SK-N-SH (cell line): ENCODE measurements around the gene PCSK6. TPM values are rescaled to one million over a fixed set of nuclear protein-coding genes. Genes with fewer than 3 reads are reported as not detected.
A peak's percentile ranks its signal among the peaks of the same experiment; 100 is the strongest.

Experiments used
- CTCF ChIA-PET: fragments of 300-600, 350-600 bp; formaldehyde crosslinking; extraction: SDS; loops from one replicate; lab custom pipeline; 2021; lab: Yijun Ruan, JAX
- POLR2A ChIA-PET: fragments of 350-600 bp; sonication (Branson Sonifier 250); formaldehyde crosslinking; extraction: SDS; loops from one replicate; lab custom pipeline; 2020; ENCODE audit warnings: antibody characterized with exemption, inconsistent platforms; lab: Yijun Ruan, JAX
- DNase-seq: peaks from one replicate; pipeline ENCODE4 v3.0.0; 2012
- H2AFZ ChIP-seq: fragments of 200-600 bp; sonication (generic); 2 replicates; pipeline ENCODE4 v1.8.1; 2016; ENCODE audit warnings: antibody characterized with exemption, mild to moderate bottlenecking, low read depth
- H3F3A ChIP-seq: fragments of 200-600 bp; sonication (generic); replicated peaks from 2 replicates; pipeline ENCODE3; 2016; ENCODE audit warnings: antibody characterized with exemption, mild to moderate bottlenecking; ENCODE audit not compliant: insufficient read depth
- H3K27ac ChIP-seq, 2 experiments: fragments of 200-500 bp in 1 of 2; fragments of 200-600 bp in 1 of 2; sonication (Bioruptor generic) in 1 of 2; sonication (generic), shearing (Covaris generic) in 1 of 2; 2 replicates each; pipeline versions ENCODE4 v1.5.1 to v1.6.1; 2014 to 2016; ENCODE audit warnings: low read depth in 2 of 2, inconsistent platforms in 1 of 2, low read length in 1 of 2, mild to moderate bottlenecking in 1 of 2, mixed read lengths in 1 of 2
- H3K27me3 ChIP-seq: fragments of 200-600 bp; sonication (generic), shearing (Covaris generic); 2 replicates; pipeline ENCODE4 v1.6.1; 2016; ENCODE audit warnings: mixed run types; ENCODE audit not compliant: insufficient read depth
- H3K36me3 ChIP-seq, 2 experiments: fragments of 200-500 bp in 1 of 2; fragments of 200-600 bp in 1 of 2; sonication (Bioruptor generic) in 1 of 2; sonication (generic) in 1 of 2; replicated peaks in 1 of 2; 2 replicates each; pipeline versions ENCODE3 to v1.5.1; 2014 to 2016; ENCODE audit warnings: low read length in 1 of 2, mild to moderate bottlenecking in 1 of 2; ENCODE audit not compliant: insufficient read depth in 2 of 2, control insufficient read depth in 1 of 2
- H3K4me1 ChIP-seq, 2 experiments: fragments of 200-500 bp in 1 of 2; fragments of 200-600 bp in 1 of 2; sonication (Bioruptor generic) in 1 of 2; sonication (generic), shearing (Covaris generic) in 1 of 2; 2 replicates each; pipeline versions ENCODE4 v1.5.1 to v1.6.1; 2014 to 2016; ENCODE audit warnings: low read depth in 1 of 2, low read length in 1 of 2, mixed run types in 1 of 2; ENCODE audit not compliant: insufficient read depth in 2 of 2, control insufficient read depth in 1 of 2
- H3K4me2 ChIP-seq: fragments of 200-600 bp; sonication (generic), shearing (Covaris generic); 2 replicates; pipeline ENCODE4 v1.6.1; 2017; ENCODE audit warnings: mixed run types
- H3K4me3 ChIP-seq, 2 experiments: fragments of 200-500 bp in 1 of 2; fragments of 200-600 bp in 1 of 2; sonication (Bioruptor generic) in 1 of 2; sonication (generic), shearing (Covaris generic) in 1 of 2; 2 replicates each; pipeline versions ENCODE4 v1.5.1 to v1.8.1; 2014 to 2016; ENCODE audit warnings: low read depth in 2 of 2, inconsistent platforms in 1 of 2, low read length in 1 of 2, mild to moderate bottlenecking in 1 of 2, mixed read lengths in 1 of 2, moderate library complexity in 1 of 2
- H3K79me2 ChIP-seq: fragments of 200-600 bp; sonication (generic); 2 replicates; pipeline ENCODE4 v1.8.1; 2017; ENCODE audit warnings: mild to moderate bottlenecking; ENCODE audit not compliant: insufficient read depth
- H3K9ac ChIP-seq: fragments of 200-600 bp; sonication (generic); 2 replicates; pipeline ENCODE4 v1.6.1; 2017; ENCODE audit warnings: mixed run types
- H3K9me2 ChIP-seq: fragments of 200-600 bp; sonication (generic); 2 replicates; pipeline ENCODE4 v1.6.1; 2017; ENCODE audit warnings: mixed run types
- H3K9me3 ChIP-seq: fragments of 200-600 bp; sonication (generic); 2 replicates; pipeline ENCODE4 v1.6.1; 2017; ENCODE audit warnings: mixed run types, mild to moderate bottlenecking, moderate library complexity
- H4K20me1 ChIP-seq: fragments of 200-600 bp; sonication (generic); 2 replicates; pipeline ENCODE4 v1.6.1; 2017; ENCODE audit warnings: mild to moderate bottlenecking, mixed run types; ENCODE audit not compliant: insufficient read depth
- FOXJ3 ChIP-seq: sonication (generic); formaldehyde crosslinking; IDR thresholded peaks from 2 replicates; pipeline ENCODE4 v1.5.1; 2020; ENCODE audit warnings: mild to moderate bottlenecking, missing genetic modification reagents
- POLR2AphosphoS5 ChIP-seq: IDR thresholded peaks from 2 replicates; pipeline ENCODE4 v1.6.1; 2012; ENCODE audit warnings: low read depth, low read length
- RXRA ChIP-seq: IDR thresholded peaks from 2 replicates; pipeline ENCODE4 v1.4.0; 2012; ENCODE audit warnings: low read depth, mild to moderate bottlenecking, borderline replicate concordance
- TEAD4 ChIP-seq: IDR thresholded peaks from 2 replicates; pipeline ENCODE4 v1.4.0; 2012; ENCODE audit warnings: mild to moderate bottlenecking, borderline replicate concordance; ENCODE audit not compliant: insufficient read depth
- WGBS: methylation state at CpG from one replicate; pipeline ENCODE4 v1.1.6; 2017; ENCODE audit warnings: low lambda C conversion rate; 5-methylcytosine and 5-hydroxymethylcytosine counted together
- polyA plus RNA-seq, 3 experiments: library from polyadenylated mRNA; depleted of rRNA; stranded (reverse); fragments of >200 nt; gene quantifications; 2 replicates each; pipeline ENCODE4 v1.2.3, GENCODE V29; 2012
- TF ChIP-seq, protein P1 (sequence below): IDR thresholded peaks from 2 replicates; pipeline ENCODE4 v1.4.0; 2012; ENCODE audit warnings: low read depth, borderline replicate concordance
- TF ChIP-seq, protein P2 (sequence below): IDR thresholded peaks from 2 replicates; pipeline ENCODE4 v1.6.1; 2012; ENCODE audit warnings: mild to moderate bottlenecking, low read depth, low read length, moderate library complexity

The PCSK6 gene
- polyA plus RNA-seq, 1 of the 3 experiments (the other 2 are of a cell fraction), result 0.03 TPM

DNA sequence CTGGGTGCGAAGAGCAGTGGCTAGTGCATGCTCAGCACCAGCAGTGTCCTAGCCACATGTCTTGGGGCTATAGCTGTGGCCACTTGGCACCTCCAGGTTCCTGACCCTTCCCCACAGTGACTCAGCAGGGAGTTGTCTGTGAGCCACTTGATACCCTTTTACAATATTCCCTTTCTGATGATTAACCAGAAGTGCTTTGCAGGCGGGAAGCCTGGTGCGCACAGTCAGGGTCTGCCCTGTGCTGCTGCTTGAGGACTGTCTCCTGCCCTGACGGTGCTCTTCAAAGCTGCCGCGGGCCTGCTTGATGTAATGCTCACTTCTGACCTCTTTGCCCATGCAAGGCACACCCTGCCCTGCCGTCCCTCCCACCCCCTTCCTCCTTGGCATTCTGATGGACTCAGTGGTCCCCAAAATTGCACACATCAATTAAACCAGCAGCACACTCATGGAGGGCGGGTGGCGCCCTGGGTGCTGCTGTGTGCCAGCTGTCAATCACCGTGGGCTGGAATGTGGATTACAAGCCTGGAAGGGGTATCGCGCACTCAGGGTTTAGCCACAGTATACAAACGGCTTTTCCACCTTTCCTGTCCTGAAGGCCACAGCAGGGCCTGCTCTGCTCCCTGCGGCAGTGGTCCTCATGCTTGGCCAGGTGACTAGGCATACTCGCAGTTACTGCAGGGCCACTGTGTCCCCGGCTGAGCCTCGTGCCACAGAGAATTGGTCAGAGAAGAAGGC lies 40.9 kb upstream of the PCSK6 start:
- no peaks in the 10 kb centered on the region for H3K4me1 ChIP-seq
- H3F3A ChIP-seq, result no peaks in the 10 kb centered on the region
- no peak overlapping the region for H3K27ac ChIP-seq
- peak; percentile 6 for DNase-seq
- H3K79me2 ChIP-seq, result no peaks in the 10 kb centered on the region
- ChIA-PET POLR2A (no interaction called here), CTCF (no interaction called here)
- no peaks in the 10 kb centered on the region for H3K9me2 ChIP-seq
- H3K4me2 ChIP-seq, result no peak overlapping the region
- H3K36me3 ChIP-seq, result no peaks in the 10 kb centered on the region
- no peaks in the 10 kb centered on the region for H3K9me3 ChIP-seq
- TF ChIP-seq POLR2AphosphoS5, result no peak
- TF ChIP-seq FOXJ3, result no peak
- H3K4me3 ChIP-seq, result no peak overlapping the region
- H3K9ac ChIP-seq, result no peak overlapping the region
- 59% methylated on average over 13 of the region's 17 CpGs for WGBS
- no peaks in the 10 kb centered on the region for H4K20me1 ChIP-seq
- H3K27me3 ChIP-seq, result no peaks in the 10 kb centered on the region; the same call in 1 of the 2 replicates
- H2AFZ ChIP-seq, result no peak overlapping the region

DNA sequence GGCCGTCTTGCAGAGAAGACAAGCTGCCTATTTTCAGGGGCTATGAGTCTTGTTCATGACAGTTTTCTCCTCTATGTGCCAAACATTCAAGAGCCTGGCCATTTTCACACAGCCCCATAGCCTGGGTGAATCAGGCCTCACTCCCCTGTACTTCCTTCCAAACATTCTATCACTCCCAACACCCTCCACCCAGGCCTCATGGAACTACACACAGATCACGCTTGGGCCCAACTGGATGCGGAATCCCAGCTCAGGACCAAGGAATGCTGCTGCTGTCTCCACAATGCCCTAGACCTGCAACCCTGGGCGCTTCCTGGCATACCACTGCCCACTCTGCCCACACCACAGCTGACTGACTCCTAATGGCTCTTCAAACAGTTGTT lies 39.4 kb upstream of the PCSK6 start:
- TF ChIP-seq TEAD4 (no peak), RXRA (no peak)
- TF ChIP-seq, protein P1, sequence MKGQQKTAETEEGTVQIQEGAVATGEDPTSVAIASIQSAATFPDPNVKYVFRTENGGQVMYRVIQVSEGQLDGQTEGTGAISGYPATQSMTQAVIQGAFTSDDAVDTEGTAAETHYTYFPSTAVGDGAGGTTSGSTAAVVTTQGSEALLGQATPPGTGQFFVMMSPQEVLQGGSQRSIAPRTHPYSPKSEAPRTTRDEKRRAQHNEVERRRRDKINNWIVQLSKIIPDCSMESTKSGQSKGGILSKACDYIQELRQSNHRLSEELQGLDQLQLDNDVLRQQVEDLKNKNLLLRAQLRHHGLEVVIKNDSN, result no peak
- TF ChIP-seq, protein P2, sequence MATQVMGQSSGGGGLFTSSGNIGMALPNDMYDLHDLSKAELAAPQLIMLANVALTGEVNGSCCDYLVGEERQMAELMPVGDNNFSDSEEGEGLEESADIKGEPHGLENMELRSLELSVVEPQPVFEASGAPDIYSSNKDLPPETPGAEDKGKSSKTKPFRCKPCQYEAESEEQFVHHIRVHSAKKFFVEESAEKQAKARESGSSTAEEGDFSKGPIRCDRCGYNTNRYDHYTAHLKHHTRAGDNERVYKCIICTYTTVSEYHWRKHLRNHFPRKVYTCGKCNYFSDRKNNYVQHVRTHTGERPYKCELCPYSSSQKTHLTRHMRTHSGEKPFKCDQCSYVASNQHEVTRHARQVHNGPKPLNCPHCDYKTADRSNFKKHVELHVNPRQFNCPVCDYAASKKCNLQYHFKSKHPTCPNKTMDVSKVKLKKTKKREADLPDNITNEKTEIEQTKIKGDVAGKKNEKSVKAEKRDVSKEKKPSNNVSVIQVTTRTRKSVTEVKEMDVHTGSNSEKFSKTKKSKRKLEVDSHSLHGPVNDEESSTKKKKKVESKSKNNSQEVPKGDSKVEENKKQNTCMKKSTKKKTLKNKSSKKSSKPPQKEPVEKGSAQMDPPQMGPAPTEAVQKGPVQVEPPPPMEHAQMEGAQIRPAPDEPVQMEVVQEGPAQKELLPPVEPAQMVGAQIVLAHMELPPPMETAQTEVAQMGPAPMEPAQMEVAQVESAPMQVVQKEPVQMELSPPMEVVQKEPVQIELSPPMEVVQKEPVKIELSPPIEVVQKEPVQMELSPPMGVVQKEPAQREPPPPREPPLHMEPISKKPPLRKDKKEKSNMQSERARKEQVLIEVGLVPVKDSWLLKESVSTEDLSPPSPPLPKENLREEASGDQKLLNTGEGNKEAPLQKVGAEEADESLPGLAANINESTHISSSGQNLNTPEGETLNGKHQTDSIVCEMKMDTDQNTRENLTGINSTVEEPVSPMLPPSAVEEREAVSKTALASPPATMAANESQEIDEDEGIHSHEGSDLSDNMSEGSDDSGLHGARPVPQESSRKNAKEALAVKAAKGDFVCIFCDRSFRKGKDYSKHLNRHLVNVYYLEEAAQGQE, result no peak
- TF ChIP-seq, all 33 proteins: peak for 0
- POLR2A ChIA-PET, result no interaction called here
- CTCF ChIA-PET, result no interaction called here

More for the DNA sequence above, 39.4 kb upstream of the PCSK6 start:
- 45% methylated on average over 4 of the region's 4 CpGs for WGBS
- H3K9me2 ChIP-seq, result no peaks in the 10 kb centered on the region
- no peak overlapping the region for H3K4me3 ChIP-seq
- H3K27ac ChIP-seq, result no peak overlapping the region
- no peaks in the 10 kb centered on the region; the same call in 1 of the 2 replicates for H3K27me3 ChIP-seq
- H3F3A ChIP-seq, result no peaks in the 10 kb centered on the region
- no peak overlapping the region for H2AFZ ChIP-seq
- H4K20me1 ChIP-seq, result no peaks in the 10 kb centered on the region
- H3K36me3 ChIP-seq, result no peaks in the 10 kb centered on the region
- no peaks in the 10 kb centered on the region for H3K79me2 ChIP-seq
- DNase-seq, result peak; percentile 5
- no peaks in the 10 kb centered on the region for H3K9me3 ChIP-seq
- no peak overlapping the region for H3K4me2 ChIP-seq
- no peak overlapping the region for H3K9ac ChIP-seq
- H3K4me1 ChIP-seq, result no peaks in the 10 kb centered on the region
